ENCODE data around the gene OTOA. TPM values are rescaled to one million over a fixed set of nuclear protein-coding genes. Genes with fewer than 3 reads are reported as not detected.
A peak's percentile ranks its signal among the peaks of the same experiment; 100 is the strongest.

Gene OTOA
- total and polyA plus RNA-seq, 2 of the 13 experiments (the other 11 are each of a cell fraction or from before 2014, with no cell fraction given), result 0.05 to 0.15 TPM

GRCh38 chr16:21685034-21685455 is 21.3 kb downstream of the OTOA start (continued):
- no peak for TF ChIP-seq MYPOP (CRISPR knock-in tag; IDR thresholded peaks at IDR 0.05)
- peak; percentile 35 for TF ChIP-seq ZNF687 (CRISPR knock-in tag; IDR thresholded peaks at IDR 0.05)
- no peak for TF ChIP-seq ZHX1 (CRISPR knock-in tag; IDR thresholded peaks at IDR 0.05; ENCODE audit: low read depth)
- TF ChIP-seq ISX (CRISPR knock-in tag; conservative IDR thresholded peaks at IDR 0.05), result peak; percentile 71; the same call in 1 of the 2 replicates
- TF ChIP-seq KLF11 (CRISPR knock-in tag; IDR thresholded peaks at IDR 0.05), result 0 out of 2 replicates have a peak, but pooled peaks have one; percentile 74
- TF ChIP-seq CTCF (CRISPR knock-in tag; IDR thresholded peaks at IDR 0.05), result no peak
- TF ChIP-seq ELF3 (CRISPR knock-in tag; IDR thresholded peaks at IDR 0.05), result 0 out of 2 replicates have a peak, but pooled peaks have one; percentile 32
- TF ChIP-seq GRHL1 (CRISPR knock-in tag; conservative IDR thresholded peaks at IDR 0.05), result no peak
- TF ChIP-seq ZKSCAN8 (CRISPR knock-in tag; IDR thresholded peaks at IDR 0.05; ENCODE audit: borderline replicate concordance), result no peak
- 0 out of 2 replicates have a peak, but pooled peaks have one; percentile 26 for TF ChIP-seq MLX (CRISPR knock-in tag; IDR thresholded peaks at IDR 0.05)
- TF ChIP-seq BRCA1 (CRISPR knock-in tag; IDR thresholded peaks at IDR 0.05), result 0 out of 2 replicates have a peak, but pooled peaks have one; percentile 43
